ENCODE data around the gene ZNF689.
"Not testable (repeated sequence)": the region's sequence is repeated elsewhere in the genome, so short reads cannot be mapped to it uniquely, and the experiment has no call there.

ZNF689 gene

DNA sequence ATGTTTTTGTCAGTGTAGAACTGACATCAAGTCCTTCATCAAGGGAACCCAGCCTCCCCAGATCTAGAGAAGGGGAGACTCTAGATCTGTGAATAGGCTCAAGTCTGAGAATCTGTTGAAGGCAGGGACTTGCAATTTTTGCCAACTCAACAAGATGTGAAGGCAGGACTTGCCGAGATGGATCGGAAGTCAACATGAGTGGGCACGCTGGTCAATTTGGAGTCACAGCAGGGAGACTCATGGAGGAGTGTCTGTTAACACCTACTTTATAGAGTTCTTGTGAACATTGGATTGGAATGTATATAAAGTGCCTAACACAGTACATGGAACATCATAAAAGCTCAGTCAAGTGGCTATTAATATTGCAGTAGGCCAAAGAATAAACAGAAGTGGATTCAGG is 10.0 kb downstream of the ZNF689 start:
- no peak for DNase-seq (ENCODE audit: low spot score)

DNA sequence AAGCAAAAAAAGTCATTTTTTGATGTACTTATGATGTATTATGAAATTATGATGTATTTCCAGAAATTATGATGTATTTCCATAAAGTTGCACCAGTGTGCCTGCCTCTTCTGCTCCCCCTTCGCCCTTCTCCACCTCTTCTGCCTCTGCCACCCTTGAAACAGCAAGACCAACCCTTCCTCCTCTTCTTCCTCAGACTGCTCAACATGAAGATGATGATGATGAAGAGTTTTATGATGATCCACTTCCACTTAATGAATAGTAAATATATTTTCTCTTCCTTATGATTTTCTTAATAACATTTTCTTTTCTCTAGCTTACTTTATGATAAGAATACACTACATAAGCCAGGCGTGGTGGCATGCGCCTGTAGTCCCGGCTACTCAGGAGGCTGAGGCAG is 17.3 kb downstream of the ZNF689 start:
- DNase-seq (ENCODE audit: low spot score) = no peak

DNA sequence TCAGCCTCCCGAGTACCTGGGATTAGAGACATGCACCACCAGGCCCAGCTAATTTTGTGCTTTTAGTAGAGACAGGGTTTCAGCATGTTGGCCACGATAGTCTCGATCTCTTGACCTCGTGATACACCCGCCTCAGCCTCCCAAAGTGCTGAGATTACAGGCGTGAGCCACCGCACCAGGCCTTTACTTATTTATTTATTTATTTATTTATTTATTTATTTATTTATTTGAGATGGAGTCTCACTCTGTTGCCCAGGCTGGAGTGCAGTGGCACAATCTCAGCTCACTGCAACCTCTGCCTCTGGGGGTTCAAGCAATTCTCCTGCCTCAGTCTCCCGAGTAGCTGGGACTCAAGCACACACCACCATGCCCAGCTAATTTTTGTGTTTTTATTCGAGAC is 19.3 kb downstream of the ZNF689 start:
- DNase-seq (ENCODE audit: low spot score) = not testable (repeated sequence)

DNA sequence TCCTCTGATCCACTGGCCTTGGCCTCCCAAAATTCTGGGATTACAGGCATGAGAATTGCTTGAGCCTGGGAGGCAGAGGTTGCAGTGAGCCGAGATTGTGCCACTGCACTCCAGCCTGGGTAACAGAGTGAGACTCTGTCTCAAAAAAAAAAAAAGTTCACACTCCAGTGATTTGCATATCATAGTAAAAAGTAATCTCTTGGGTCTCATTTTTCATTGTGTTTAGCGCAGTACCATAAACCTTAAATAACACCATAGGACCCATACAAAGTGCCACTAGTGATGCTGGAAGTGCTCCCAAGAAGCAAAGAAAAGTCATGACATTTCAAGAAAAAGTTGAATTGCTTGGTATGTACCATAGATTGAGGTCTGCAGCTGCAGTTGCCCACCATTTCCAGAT is 20.6 kb downstream of the ZNF689 start:
- not testable (repeated sequence) for DNase-seq (ENCODE audit: low spot score)

DNA sequence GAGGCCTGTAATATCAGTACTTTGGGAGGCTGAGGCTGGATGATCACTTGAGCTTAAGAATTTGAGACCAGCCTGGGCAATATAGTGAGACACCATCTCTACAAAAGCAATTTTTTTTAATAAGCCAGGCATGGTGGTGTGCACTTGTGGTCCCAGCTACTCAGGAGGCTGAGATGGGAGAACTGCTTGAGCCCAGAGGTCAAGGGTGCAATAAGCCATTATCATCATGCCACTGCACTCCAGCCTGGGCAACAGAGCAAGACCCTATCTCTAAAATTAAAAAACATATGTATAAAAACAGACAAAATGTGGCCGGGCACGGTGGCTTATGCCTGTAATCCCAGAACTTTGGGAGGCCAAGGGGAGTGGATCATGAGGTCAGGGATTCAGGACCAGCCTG is 21.5 kb downstream of the ZNF689 start:
- no peak for DNase-seq (ENCODE audit: low spot score)

DNA sequence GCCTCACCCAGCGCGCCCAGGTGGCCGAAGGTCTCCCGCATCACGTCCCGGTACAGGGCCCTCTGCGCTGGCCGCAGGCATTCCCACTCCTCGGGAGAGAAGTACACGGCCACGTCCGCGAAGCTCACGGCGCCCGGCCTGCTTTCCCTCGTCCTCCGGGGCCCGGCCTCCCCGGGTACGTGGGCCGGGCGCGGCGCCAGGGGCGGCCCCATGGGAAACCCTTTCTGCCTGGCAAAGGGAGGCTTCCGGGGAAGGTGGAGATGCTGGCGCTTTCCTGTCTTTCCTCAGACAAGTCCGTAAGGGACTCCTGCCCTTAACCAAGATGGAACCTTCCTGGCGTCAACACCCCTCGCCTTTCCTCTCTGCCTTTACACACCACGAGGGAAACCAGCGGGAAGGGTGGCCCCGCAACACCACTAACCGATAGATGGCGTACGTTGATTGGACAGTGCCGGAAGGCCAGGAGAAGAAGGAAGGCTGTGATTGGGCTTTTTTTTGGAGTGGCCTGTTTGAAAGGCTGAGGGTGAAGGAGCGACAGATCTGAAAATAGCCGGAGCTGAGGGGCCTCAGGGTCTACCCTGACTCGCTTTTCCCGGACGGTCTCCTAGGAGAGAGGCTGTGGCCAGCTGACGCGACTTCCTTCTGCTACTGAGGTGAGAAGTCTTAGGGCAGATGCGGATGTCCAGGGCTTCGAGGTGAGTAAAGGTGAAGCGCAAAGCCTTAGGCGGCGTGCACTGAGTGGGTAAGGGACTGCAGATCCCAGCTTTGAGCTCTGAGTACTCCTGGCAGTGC is 24.6 kb downstream of the ZNF689 start, which contains the start of gene ZNF785:
Gene ZNF785, minus strand, starts transcription at position 298 of the 792 bp plus-strand sequence. Its CDS starts 86 bp downstream, at position 212.
- peak; percentile 98 for DNase-seq (ENCODE audit: low spot score)

DNA sequence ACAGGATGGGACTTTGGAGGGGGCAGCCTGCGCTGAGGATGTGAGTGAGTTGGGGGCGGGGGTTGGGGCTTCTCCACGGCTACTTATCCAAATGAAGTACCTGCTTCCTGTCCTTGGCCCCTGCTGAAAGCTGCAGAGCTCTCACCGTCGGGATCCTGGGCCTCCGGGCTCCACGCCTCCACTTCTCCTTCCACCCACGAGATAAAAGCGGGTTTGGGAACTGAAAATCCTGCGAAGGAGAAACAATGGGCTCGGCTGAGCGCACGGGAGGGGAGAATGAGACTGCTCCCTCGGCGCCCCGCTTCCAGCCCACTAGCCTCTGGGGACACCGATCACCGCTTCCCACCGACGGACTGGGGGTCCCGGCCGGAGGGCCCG is 25.2 kb downstream of the ZNF689 start:
- DNase-seq (ENCODE audit: low spot score) = peak; percentile 25

DNA sequence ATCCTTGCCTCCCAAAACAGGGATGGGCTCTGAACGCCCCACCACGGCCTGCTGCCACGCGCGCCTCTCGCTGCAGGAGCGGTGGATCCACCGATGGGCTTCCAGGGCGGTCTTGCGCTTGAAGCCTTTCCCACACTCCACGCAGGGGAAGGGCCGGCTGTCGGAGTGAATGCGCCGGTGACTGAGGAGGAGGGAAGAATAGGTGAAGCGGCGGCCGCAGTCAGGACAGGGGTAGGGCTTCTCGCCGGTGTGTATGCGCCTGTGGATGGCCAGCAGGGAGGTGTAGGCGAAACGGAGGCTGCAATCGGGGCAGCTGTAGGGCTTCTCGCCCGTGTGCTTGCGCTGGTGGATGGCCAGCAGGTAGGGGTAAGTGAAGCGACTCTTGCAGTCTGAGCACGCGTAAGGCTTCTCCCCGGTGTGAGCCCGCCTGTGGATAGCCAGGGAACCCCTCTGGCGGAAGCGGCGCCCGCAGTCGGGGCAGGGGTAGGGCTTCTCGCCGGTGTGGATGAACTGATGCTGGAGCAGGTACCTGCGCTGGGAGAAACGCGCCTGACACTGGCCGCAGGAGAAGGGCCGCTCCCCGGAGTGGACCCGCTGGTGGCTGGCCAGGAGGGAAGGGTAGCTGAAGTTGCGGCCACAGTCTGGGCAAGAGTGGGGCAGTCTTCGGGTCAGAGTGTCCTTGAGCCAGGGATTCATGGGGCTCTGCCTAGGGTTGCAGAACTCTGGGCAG is 27.4 kb downstream of the ZNF689 start:
- DNase-seq (ENCODE audit: low spot score) = no peak

DNA sequence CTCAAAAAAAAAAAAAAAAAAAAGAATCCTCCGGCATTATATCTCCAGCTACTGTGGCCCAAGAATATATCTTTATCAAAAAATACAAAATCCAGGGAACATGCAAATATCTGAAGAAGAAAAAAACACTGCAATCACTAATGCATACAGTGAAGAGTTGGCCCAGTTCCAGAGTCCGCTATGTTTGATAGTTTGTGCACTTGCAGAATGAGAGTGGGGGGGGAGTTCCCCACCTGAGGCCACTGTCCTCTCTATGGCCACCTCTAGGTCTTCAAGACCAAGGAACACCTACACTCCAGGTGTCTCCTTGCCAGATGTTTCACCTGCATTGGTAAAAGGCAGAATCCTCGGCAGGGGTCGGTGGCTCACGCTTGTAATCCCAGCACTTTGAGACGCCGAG is 28.7 kb downstream of the ZNF689 start:
- DNase-seq (ENCODE audit: low spot score) = no peak

DNA sequence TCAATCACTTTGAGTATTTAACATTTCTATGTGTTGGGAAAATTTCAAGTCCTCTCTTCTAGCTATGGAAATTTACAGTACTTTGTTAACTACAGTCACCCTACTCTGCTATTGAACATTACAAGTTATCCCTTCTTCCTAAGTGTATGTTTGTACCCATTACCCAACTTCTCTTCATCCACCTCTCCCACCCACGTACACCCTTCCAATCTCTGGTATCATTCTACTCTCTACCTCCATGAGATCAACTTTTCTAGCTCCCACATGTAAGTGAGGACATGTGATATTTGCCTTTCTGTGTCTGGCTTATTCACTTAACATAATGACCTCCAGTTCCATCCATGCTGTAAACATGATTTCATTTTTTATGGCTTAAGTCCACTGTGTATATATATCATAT is 35.5 kb downstream of the ZNF689 start:
- no peak for DNase-seq (ENCODE audit: low spot score)

DNA sequence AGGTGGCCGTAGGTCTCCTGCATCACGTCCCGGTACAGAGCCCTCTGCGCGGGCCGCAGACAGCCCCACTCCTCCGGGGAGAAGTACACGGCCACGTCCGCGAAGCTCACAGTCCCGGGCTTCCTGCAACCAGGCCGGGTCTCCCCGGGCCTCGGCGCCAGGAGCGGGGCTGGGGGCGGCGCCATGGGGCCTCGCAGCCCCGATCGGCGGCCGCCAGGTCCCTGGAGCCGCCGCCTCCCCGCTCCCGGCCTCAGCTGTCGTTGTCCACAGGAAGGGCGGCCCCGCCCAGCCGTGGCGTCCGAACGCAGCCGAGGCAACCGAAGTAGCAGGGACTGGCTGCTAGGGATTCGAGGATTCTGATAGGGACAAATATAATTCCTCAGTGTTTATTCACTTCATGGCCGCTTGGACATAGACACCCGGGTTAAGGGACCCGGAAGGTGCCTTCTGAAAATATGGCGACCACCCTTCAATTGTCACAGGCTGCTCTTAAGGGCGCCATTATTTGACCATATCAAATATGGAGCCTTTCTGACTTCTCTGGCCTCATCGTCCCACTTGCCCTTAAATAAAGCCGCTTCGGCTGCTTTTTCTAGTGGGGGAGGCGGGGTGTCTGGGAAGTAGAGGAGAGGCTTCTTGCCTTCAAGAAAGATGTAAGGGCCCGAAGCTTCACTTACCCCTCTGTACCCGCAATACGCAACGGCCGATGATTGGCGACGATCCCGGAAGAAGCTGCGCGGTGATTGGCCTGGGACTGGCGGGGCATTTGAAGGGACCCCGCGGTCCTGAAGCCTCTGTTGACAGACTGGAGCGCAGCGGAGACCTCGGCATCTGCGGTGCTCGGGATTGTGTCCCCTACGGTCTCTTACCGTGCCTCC is 38.5 kb downstream of the ZNF689 start, which contains the start of gene ZNF688:
Gene ZNF688, minus strand, starts transcription at position 270 of the 878 bp plus-strand sequence. Its CDS starts 85 bp downstream, at position 185.
- DNase-seq (ENCODE audit: low spot score) = peak; percentile 96

DNA sequence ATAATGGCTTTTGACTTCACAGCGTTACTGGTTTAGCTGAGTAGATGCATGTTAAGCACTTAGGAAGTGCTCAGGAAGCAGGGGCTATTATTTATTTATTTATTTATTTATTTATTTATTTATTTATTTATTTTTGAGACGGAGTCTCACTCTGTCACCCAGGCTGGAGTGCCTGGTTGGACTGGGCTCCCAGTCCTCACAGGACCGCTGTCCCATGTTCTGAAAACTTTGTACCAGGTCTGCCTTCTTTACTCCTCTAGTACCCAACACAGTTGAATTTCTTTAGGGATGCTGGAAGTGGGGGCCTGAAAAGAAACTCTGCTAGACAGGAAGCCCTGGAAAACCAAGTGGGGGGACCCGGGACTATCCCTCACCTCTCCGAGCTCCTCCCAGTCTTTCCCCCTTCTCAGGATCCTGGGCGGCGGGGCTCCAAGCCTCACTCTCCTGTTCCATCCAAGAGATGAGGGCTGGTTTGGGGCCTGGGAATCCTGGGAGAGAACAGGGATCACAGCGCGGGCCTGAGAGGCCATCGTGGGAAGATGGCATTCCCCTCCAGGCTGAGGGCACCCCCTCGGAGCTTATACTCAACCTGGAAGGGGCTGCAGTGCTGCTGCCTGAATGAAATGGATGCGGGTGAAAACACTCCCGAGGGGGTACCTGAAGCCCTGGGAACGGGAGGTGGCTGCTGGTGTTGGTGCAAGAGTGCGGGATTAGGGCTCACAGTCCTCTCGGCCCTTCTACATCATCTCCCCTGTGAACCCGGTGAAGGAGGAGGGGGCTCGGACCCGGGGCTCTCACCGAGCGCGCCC is 39.3 kb downstream of the ZNF689 start:
- DNase-seq (ENCODE audit: low spot score) = peak; percentile 42

DNA sequence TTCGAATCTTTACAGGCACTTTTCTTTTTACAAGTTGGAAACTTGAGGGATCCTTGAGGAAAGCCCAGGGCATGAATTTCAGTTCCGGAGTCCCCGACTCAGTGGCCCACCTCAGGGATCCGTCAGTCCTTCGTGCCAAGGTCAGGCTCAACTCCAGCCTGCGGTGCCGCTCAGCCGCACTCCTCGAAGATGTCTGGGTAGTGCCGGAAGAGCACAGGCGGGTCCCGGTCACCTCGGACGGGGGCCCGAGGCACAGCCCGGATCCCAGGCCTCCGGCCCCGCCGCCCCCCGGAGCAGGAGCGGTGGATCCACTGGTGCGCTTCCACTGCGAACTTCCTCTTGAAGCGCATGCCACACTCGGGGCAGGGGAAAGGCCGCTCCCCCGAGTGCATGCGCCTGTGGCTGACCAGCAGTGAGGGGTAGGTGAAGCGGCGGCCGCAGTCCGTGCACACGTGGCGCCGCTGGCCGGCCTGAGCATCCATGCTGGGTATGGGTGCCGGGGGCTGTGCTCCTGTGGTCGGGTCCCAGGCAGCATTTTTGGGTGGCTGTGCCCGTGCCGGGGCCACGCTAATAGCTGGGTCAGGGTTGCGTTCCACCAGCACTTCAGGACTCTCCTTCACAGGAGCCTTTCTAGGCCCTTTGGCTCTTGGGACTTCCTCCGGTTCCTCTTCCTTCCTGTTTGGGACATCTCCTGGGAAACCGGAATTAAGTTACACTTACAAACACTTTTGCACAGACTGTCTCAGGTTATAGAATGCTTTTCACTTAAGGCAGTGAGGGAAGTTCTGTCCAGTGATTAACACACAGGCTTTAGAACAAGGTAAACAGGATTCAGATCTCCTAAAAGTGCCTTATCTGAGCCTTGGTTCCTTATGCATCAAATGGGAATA is 40.2 kb downstream of the ZNF689 start:
- no peak for DNase-seq (ENCODE audit: low spot score)

DNA sequence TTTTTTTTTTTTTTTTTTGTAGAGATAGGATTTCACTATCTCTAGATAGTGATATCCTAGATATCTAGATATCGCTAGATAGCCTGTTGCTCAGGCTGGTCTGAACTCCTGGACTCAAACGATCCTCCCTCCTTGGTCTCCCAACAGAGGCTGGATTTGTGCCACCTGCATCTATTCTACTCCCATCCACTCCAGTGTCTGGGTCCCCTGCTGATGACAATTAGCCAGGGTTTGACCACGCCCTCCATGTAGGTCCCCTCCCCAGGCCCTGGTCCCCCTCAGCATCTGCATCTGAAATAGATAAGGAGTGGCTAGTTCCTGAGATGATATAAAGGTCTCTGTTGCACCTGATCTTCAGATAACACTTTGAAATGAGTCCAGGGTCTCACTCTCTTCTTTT is 40.9 kb downstream of the ZNF689 start:
- DNase-seq (ENCODE audit: low spot score) = no peak

DNA sequence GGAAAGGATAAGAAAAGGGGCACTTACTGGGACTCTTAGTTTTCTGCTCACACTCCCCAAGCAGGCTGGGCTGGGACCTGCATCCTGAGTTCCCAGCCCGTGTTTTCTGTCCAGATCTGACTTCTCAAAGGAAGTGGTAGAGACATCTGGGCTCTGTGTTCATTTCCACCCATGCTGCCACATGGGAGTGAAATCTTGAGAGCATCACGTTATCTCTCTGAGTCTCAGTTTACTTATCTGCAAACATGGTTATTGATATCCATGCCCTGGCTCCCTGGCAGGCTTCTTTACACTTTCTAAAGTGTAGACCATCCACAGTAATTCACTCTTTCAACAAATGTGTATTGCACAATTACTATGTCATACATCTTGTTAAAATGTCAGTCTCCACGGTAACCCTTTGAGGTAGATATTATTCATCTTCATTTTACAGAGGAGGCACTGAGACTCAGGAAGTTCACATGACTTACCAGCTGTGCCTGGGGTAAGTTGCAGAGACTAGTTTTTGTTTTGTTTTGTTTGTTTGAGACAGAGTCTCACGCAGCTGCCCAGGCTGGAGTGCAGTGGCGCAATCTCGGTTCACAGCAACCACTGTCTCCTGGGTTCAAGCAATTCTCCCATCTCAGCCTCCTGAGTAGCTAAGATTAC is 42.1 kb downstream of the ZNF689 start:
- peak; percentile 20 for DNase-seq (ENCODE audit: low spot score)

DNA sequence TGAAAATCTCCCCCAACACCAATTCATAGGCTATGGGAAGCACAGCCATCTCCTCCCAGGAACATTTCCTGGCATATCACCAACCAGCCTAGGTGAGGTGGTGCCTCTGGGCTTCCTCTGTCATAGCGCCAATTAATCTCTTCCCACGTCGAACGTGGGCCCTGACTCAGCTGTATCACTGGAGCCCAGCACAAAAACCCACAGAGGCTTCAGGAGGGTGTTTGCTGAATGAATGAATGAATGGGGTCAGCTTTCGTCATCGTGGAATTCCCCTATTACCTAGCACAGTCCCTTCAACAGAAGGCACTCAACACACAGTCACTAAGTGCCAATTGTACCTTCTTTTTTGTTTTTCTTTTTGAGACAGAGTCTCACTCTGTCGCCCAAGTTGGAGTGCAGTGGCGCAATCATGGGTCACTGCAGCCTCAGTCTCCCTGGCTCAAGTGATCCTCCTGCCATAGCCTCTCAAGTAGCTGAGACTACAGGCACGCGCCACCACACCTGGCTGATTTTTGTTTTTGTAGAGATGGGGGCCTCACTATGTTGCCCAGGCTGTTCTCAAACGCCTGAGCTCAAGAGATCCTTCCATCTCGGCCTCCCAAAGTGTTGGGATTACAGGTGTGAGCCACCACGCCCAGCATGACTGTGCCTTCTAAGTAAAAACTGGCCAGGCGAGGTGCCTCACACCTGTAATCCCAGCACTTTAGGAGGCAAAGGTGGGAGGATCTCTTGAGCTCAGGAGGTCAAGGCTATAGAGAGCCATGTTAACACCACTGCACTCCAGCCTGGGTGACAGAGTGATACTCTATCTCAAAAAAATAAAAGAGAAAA is 42.8 kb downstream of the ZNF689 start:
- no peak for DNase-seq (ENCODE audit: low spot score)

DNA sequence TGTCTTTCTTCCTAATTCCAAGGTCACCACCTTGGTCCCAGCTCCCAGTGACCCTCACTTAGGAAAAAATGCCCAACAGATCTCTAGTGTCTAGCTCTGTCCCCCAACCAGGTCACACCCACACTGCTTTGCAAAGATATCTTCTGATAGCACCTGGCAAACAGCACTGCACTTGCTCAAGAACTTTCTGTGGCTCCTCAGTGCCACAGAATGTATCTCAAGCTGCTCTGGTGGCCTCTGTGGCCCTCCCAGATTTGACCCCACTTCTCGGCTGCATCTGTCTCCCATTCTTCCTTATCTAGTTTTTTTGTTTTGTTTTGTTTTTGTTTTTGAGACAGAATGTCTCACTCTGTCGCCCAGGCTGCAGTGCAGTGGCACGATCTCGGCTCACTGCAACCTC is 43.7 kb downstream of the ZNF689 start:
- no peak for DNase-seq (ENCODE audit: low spot score)

DNA sequence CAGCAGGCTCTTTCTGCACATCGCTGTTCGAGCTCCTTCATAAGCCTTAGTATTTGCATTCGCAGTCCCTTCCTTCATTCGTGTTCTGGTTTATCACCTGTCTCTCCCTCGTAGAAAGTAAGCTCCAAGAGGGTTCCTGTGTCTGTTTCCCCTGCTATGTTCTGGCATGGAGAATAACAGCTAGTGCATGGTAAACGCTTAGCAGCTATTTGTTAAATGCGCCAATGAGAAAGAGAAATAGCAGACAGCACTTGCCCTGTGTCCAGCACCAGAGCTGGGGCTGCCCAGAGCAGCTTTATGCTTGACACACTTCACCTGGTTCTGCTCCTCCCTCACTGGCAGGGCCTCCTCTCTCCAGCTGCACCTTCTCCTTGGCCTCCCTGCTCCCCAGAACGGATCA is 44.2 kb downstream of the ZNF689 start:
- DNase-seq (ENCODE audit: low spot score) = no peak

DNA sequence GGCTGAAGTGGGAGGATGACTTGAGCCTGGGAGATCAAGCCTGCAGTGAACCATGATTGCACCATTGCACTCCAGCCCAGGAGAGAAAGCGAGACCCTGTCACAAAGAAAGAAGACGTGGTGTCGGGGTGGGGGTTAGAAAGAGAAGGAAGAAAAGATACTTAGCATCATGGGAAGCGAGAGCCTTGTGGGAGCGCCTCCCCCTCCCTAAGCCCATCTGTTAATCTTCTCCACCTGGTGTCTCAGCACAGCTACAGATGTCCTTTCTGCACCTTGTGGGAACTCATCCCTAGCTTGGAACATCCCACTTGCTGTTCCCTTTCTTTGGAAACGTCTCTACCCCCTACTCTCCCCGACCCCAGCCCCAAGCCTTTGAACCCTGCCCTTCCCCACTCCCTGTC is 44.7 kb downstream of the ZNF689 start:
- DNase-seq (ENCODE audit: low spot score) = no peak
